Peyer's patch (tissue), 4 donors: ENCODE measurements around the gene PRM3. TPM values are rescaled to one million over a fixed set of nuclear protein-coding genes. Genes with fewer than 3 reads are reported as not detected.

Experiments
- DNase-seq, 3 donors: peaks; one replicate each; pipeline ENCODE4 v3.0.0-alpha.2; 2017 to 2019
- H3K27ac ChIP-seq, 4 donors: fragments of 200-600 bp; sonication (generic); one replicate each; pipeline ENCODE4 v1.5.1; 2016 to 2019
- H3K27me3 ChIP-seq, 2 donors: fragments of 200-600 bp; sonication (generic); one replicate each; pipeline ENCODE4 v1.5.1; 2019
- H3K36me3 ChIP-seq, 3 donors: fragments of 200-600 bp; sonication (generic); one replicate each; pipeline ENCODE4 v1.5.1; 2016 to 2019
- H3K4me1 ChIP-seq, 4 donors: fragments of 200-600 bp; sonication (generic); one replicate each; pipeline ENCODE4 v1.5.1; 2016 to 2019
- H3K4me3 ChIP-seq, 4 donors: fragments of 200-600 bp; sonication (generic); 1 replicate in 3 of 4; 2 replicates in 1 of 4; pipeline ENCODE4 v1.5.1; 2016 to 2019; ENCODE audit warnings: mild to moderate bottlenecking in 1 of 4
- H3K9me3 ChIP-seq, 4 donors: fragments of 200-600 bp; sonication (generic); one replicate each; pipeline ENCODE4 v1.5.1; 2016 to 2019; ENCODE audit warnings: mild to moderate bottlenecking in 1 of 4
- POLR2A ChIP-seq, 2 donors: fragments of 450-650 bp; IDR thresholded peaks; one replicate each; pipeline ENCODE4 v1.5.1; 2017; ENCODE audit warnings: antibody characterized with exemption in 2 of 2, mild to moderate bottlenecking in 2 of 2, moderate library complexity in 2 of 2
- total RNA-seq, 4 donors: library from RNA; depleted of rRNA; stranded (reverse); fragments of >200 nt; gene quantifications; one replicate each; pipeline ENCODE4 v1.1.0, GENCODE V29; 2016
- TF ChIP-seq, protein P1 (sequence below), 6 experiments: fragments of 450-650 bp in 4 of 6; fragments of 200-600 bp in 2 of 6; sonication (generic) in 1 of 6; IDR thresholded peaks; one replicate each; pipeline ENCODE4 v1.5.1; 2017 to 2019; ENCODE audit warnings: antibody characterized with exemption in 6 of 6, mild to moderate bottlenecking in 3 of 6, moderate library complexity in 1 of 6

Gene PRM3
- total RNA-seq, 4 donors from 2014 or later, result not detected

- no peak overlapping the region for H3K4me3 ChIP-seq
- H3K27me3 ChIP-seq, result no peaks in the 10 kb centered on the region
- DNase-seq, result no peak
- no peaks in the 10 kb centered on the region for H3K9me3 ChIP-seq
- peaks cover 0 to 12% (median 0%) of the 10 kb centered on the region in 4 donors for H3K4me1 ChIP-seq
- TF ChIP-seq, protein P1, sequence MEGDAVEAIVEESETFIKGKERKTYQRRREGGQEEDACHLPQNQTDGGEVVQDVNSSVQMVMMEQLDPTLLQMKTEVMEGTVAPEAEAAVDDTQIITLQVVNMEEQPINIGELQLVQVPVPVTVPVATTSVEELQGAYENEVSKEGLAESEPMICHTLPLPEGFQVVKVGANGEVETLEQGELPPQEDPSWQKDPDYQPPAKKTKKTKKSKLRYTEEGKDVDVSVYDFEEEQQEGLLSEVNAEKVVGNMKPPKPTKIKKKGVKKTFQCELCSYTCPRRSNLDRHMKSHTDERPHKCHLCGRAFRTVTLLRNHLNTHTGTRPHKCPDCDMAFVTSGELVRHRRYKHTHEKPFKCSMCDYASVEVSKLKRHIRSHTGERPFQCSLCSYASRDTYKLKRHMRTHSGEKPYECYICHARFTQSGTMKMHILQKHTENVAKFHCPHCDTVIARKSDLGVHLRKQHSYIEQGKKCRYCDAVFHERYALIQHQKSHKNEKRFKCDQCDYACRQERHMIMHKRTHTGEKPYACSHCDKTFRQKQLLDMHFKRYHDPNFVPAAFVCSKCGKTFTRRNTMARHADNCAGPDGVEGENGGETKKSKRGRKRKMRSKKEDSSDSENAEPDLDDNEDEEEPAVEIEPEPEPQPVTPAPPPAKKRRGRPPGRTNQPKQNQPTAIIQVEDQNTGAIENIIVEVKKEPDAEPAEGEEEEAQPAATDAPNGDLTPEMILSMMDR (IDR thresholded peaks at IDR 0.05), result no peak
- TF ChIP-seq POLR2A (IDR thresholded peaks at IDR 0.05), result no peak
- H3K36me3 ChIP-seq, result no peaks in the 10 kb centered on the region
- H3K27ac ChIP-seq, result peak overlapping the region in 1 of 4 donors; percentile 25
Observed at GRCh38 chr16:11250786-11251524, 22.5 kb downstream of the PRM3 start.

DNA sequence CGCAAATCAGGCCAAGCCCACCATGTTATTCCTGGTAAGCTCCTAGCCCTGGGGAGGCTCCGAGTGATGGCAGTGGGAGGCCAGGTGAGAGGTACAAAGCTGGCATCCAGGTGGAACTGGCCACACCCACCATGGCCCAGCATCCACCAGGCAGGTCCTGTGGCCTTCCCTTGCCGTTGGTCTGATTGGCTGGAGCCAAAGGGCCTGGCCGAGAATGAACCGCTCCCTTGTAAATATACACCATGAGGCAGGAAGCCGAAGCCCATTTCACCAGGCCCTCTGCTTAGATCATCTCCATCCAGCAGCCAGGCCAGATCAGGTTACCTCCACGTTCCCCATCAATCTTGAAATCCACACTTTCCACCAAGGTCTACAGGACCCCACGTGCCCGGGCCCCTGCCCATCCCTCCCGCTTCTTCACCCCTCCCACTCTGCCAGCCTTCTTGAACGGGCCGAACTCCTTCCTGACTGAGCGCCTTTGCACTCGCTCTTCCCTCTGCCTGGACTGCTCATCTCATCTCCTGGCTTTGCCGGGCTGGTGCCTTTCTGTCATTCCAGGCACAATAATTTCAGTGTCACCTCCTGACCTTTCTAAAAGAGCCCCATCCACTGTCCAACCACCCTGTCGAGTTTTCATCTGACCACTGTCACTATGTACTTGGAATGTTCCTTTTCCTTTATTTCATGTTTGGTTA is 23.2 kb downstream of the PRM3 start:
- H3K4me1 ChIP-seq, result peaks cover 0 to 12% (median 0%) of the 10 kb centered on the region in 4 donors
- no peaks in the 10 kb centered on the region for H3K36me3 ChIP-seq
- H3K27me3 ChIP-seq, result no peaks in the 10 kb centered on the region
- H3K9me3 ChIP-seq, result no peaks in the 10 kb centered on the region
- no peak overlapping the region for H3K27ac ChIP-seq
- no peak for DNase-seq
- TF ChIP-seq, protein P1 (IDR thresholded peaks at IDR 0.05), result no peak
- no peak for TF ChIP-seq POLR2A (IDR thresholded peaks at IDR 0.05)
- no peak overlapping the region for H3K4me3 ChIP-seq

- Histone ChIP-seq H3K27me3 (no peaks in the 10 kb centered on the region), H3K9me3 (no peaks in the 10 kb centered on the region), H3K4me3 (no peak overlapping the region)
Observed at GRCh38 chr16:11249233-11250061, 24.0 kb downstream of the PRM3 start.

GRCh38 chr16:11248133-11248532 is 25.3 kb downstream of the PRM3 start:
- H3K27me3 ChIP-seq, result no peaks in the 10 kb centered on the region
- H3K9me3 ChIP-seq, result no peaks in the 10 kb centered on the region
- DNase-seq, result no peak
- no peaks in the 10 kb centered on the region for H3K4me1 ChIP-seq
- TF ChIP-seq POLR2A (IDR thresholded peaks at IDR 0.05), result no peak
- TF ChIP-seq, protein P1 (IDR thresholded peaks at IDR 0.05), result no peak
- no peak overlapping the region for H3K4me3 ChIP-seq
- H3K36me3 ChIP-seq, result no peaks in the 10 kb centered on the region
- H3K27ac ChIP-seq, result no peak overlapping the region

More at GRCh38 chr16:11249233-11250061, 24.0 kb downstream of the PRM3 start:
- Histone ChIP-seq H3K36me3 (no peaks in the 10 kb centered on the region), H3K4me1 (peaks cover 0 to 4% (median 0%) of the 10 kb centered on the region in 4 donors), H3K27ac (no peak overlapping the region)
- DNase-seq, result no peak
- TF ChIP-seq, protein P1 (IDR thresholded peaks at IDR 0.05), result no peak
- no peak for TF ChIP-seq POLR2A (IDR thresholded peaks at IDR 0.05)

GRCh38 chr16:11245988-11246387 is 27.4 kb downstream of the PRM3 start:
- no peak for TF ChIP-seq POLR2A (IDR thresholded peaks at IDR 0.05)
- TF ChIP-seq, protein P1 (IDR thresholded peaks at IDR 0.05), result no peak
- no peaks in the 10 kb centered on the region for H3K9me3 ChIP-seq
- no peaks in the 10 kb centered on the region for H3K4me1 ChIP-seq
- no peak overlapping the region for H3K27ac ChIP-seq
- H3K36me3 ChIP-seq, result no peaks in the 10 kb centered on the region
- H3K4me3 ChIP-seq, result no peak overlapping the region
- no peaks in the 10 kb centered on the region for H3K27me3 ChIP-seq
- no peak for DNase-seq
